Measurements from ENCODE around the gene STX16.

DNA sequence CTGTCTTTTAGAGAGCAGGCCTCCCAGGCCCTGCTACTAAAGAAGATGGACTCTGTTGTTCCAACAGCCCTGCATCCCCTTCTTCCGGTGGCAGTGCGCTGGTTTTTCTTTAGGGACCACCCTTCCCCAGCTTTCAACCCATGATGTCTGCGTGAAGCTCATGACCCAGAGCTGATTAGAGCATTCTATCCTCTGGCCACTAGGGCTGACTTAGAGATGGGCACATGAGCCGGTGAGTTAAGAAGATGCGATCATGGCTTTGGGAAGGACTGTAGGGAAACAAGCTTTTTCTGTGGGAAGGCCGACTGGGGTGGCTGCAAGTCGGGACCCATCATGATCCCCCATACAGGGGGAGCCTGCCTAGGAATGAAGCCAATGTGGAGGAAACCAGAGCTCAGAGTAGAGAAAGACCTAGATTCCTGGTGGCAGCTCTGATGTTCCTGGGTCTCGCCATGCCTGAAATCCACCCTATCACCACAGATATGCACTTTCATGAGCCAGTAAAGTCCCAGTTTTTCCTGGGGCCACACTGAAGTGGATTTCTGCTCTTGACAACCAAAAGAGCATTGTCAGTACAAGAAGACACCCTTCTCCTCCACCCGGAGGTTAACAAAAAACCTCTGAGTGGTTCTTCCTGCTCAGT is 29.1 kb upstream of the STX16 start:
- TF ChIP-seq POLR2A (IDR thresholded peaks at IDR 0.05; ENCODE audit: low read length) (no peak), GATA1 (IDR thresholded peaks at IDR 0.05; ENCODE audit: low read depth, low read length) (no peak)
